Endothelial cell of umbilical vein (primary cell): Measurements from ENCODE around the gene DDX10. TPM values are rescaled to one million over a fixed set of nuclear protein-coding genes. Genes with fewer than 3 reads are reported as not detected.

Source experiments
- BruUV-seq: library from RNA; stranded (reverse); fragments of 400-500 nt; replicated peaks from 2 replicates; lab custom pipeline; 2021; lab: Mats Ljungman, UMichigan
- CTCF ChIA-PET: fragments of 300-600, 350-600 bp; sonication (Branson Sonifier 250); formaldehyde crosslinking; loops from one replicate; lab custom pipeline; 2021; ENCODE audit warnings: antibody characterized with exemption, inconsistent platforms; lab: Charles Lee
- POLR2A ChIA-PET: fragments of 300-600, 350-600 bp; sonication (Branson Sonifier 250); formaldehyde crosslinking; loops from one replicate; lab custom pipeline; 2021; ENCODE audit warnings: antibody characterized with exemption, inconsistent platforms; lab: Charles Lee
- DNase-seq: peaks from one replicate; pipeline ENCODE4 v3.0.0-alpha.2; 2011; ENCODE audit warnings: low read depth, low spot score
- FAIRE-seq: peaks from 2 replicates; lab custom pipeline; 2011; peaks lifted over from hg19 to GRCh38; lab: Jason Lieb, UNC
- H2AFZ ChIP-seq: 2 replicates; pipeline ENCODE4 v1.6.0; 2012; ENCODE audit warnings: low read depth, low read length, control low read depth, inconsistent platforms
- H3K27ac ChIP-seq: 2 replicates; pipeline ENCODE4 v1.5.1; 2011; ENCODE audit warnings: low read depth, mild to moderate bottlenecking, control low read depth, low read length, moderate library complexity; ENCODE audit not compliant: insufficient read depth
- H3K27me3 ChIP-seq, 2 experiments: 2 replicates each; pipeline versions ENCODE4 v1.6.0 to v1.6.1; 2011; ENCODE audit warnings: low read length in 2 of 2, mixed read lengths in 1 of 2; ENCODE audit not compliant: control insufficient read depth in 2 of 2, insufficient read depth in 2 of 2
- H3K36me3 ChIP-seq, 2 experiments: 2 replicates in 1 of 2; 3 replicates in 1 of 2; pipeline ENCODE4 v1.5.1; 2011; ENCODE audit warnings: low read length in 2 of 2, mild to moderate bottlenecking in 1 of 2, moderate library complexity in 1 of 2; ENCODE audit not compliant: control insufficient read depth in 2 of 2, insufficient read depth in 2 of 2; ENCODE audit errors: extremely low read depth in 1 of 2
- H3K4me1 ChIP-seq: 3 replicates; pipeline ENCODE4 v1.5.1; 2011; ENCODE audit warnings: mild to moderate bottlenecking, low read length; ENCODE audit not compliant: control insufficient read depth, insufficient read depth; ENCODE audit errors: extremely low read depth
- H3K4me2 ChIP-seq: 2 replicates; pipeline ENCODE4 v1.6.1; 2011; ENCODE audit warnings: low read length, control low read depth, mixed read lengths; ENCODE audit not compliant: insufficient read depth
- H3K4me3 ChIP-seq, 3 experiments: fragments of 200-600 bp in 1 of 3; sonication (generic), shearing (Covaris generic) in 1 of 3; replicated peaks in 1 of 3; 2 replicates each; pipeline ENCODE4 v1.5.1; 2011 to 2016; ENCODE audit warnings: control low read depth in 3 of 3, low read length in 3 of 3, mild to moderate bottlenecking in 2 of 3, inconsistent platforms in 1 of 3, low read depth in 1 of 3, moderate library complexity in 1 of 3; ENCODE audit not compliant: insufficient read depth in 1 of 3
- H3K79me2 ChIP-seq: 2 replicates; pipeline ENCODE4 v1.6.0; 2012; ENCODE audit warnings: low read length, inconsistent platforms; ENCODE audit not compliant: control insufficient read depth, insufficient read depth
- H3K9ac ChIP-seq: replicated peaks from 2 replicates; pipeline ENCODE3; 2011; ENCODE audit warnings: low read length, control low read depth; ENCODE audit not compliant: insufficient read depth; ENCODE audit errors: extremely low read depth
- H3K9me1 ChIP-seq: replicated peaks from 3 replicates; pipeline ENCODE4 v1.6.0; 2011; ENCODE audit warnings: mild to moderate bottlenecking, low read length; ENCODE audit not compliant: control insufficient read depth, insufficient read depth; ENCODE audit errors: extremely low read depth
- H3K9me3 ChIP-seq: replicated peaks from 2 replicates; pipeline ENCODE4 v1.5.1; 2012; ENCODE audit warnings: low read length, inconsistent platforms; ENCODE audit not compliant: control insufficient read depth, insufficient read depth
- H4K20me1 ChIP-seq: replicated peaks from 2 replicates; pipeline ENCODE3; 2011; ENCODE audit warnings: mild to moderate bottlenecking, low read length; ENCODE audit not compliant: control insufficient read depth, insufficient read depth; ENCODE audit errors: extremely low read depth
- EZH2 ChIP-seq: IDR thresholded peaks from 2 replicates; pipeline ENCODE4 v1.6.1; 2012; ENCODE audit warnings: borderline replicate concordance, low read depth, mild to moderate bottlenecking, moderate library complexity, low read length, inconsistent platforms; ENCODE audit not compliant: severe bottlenecking
- FOS ChIP-seq: IDR thresholded peaks from 2 replicates; pipeline ENCODE4 v1.6.1; 2011; ENCODE audit warnings: mild to moderate bottlenecking, low read length, moderate library complexity, borderline replicate concordance; ENCODE audit not compliant: insufficient read depth
- GATA2 ChIP-seq: IDR thresholded peaks from 2 replicates; pipeline ENCODE4 v1.7.0; 2011; ENCODE audit warnings: low read depth, mild to moderate bottlenecking, moderate library complexity, mixed read lengths, low read length; ENCODE audit not compliant: insufficient read length, insufficient read depth
- JUN ChIP-seq: IDR thresholded peaks from 2 replicates; pipeline ENCODE4 v1.6.1; 2011; ENCODE audit warnings: borderline replicate concordance, low read depth; ENCODE audit not compliant: insufficient read length, insufficient read depth
- MYC ChIP-seq: IDR thresholded peaks from one replicate; pipeline ENCODE4 v1.6.1; 2011; ENCODE audit warnings: mild to moderate bottlenecking, low read depth, low read length
- POLR2A ChIP-seq: IDR thresholded peaks from 2 replicates; pipeline ENCODE4 v1.6.1; 2012; ENCODE audit warnings: low read depth, mild to moderate bottlenecking, control low read depth, low read length
- POLR2AphosphoS5 ChIP-seq: IDR thresholded peaks from 2 replicates; pipeline ENCODE4 v1.6.1; 2012; ENCODE audit warnings: low read depth, mild to moderate bottlenecking, control low read depth, low read length, moderate library complexity; ENCODE audit not compliant: insufficient read depth
- dilution Hi-C: fragments of 300-500 bp; cut with MboI; formaldehyde crosslinking; loops from one replicate; pipeline ENCODE4 v1.15.0; 2019; ENCODE audit warnings: low sequenced_read_pairs; ENCODE audit not compliant: extremely low pct_ligation_motif_present
- intact Hi-C: fragments of 100-400 bp; cut with micrococcal nuclease; formaldehyde crosslinking; loops from one replicate; pipeline ENCODE4 v1.10.0; 2022
- polyA plus RNA-seq, 4 experiments: library from polyadenylated mRNA; depleted of rRNA in 3 of 4; stranded (reverse) in 3 of 4; unstranded in 1 of 4; fragments of >200 nt; gene quantifications; 2 replicates each; pipeline versions ENCODE4 v1.2.1 to v1.2.3, GENCODE V29; 2011 to 2012; ENCODE audit warnings: missing spikeins in 1 of 4
- total RNA-seq: library from RNA; stranded (reverse); gene quantifications from 2 replicates; pipeline ENCODE4 v1.2.3, GENCODE V29; 2021
- TF ChIP-seq, protein P1 (sequence below): IDR thresholded peaks from 2 replicates; pipeline ENCODE4 v1.6.1; 2011; ENCODE audit not compliant: insufficient read depth, insufficient read length
- TF ChIP-seq, protein P2 (sequence below), 2 donors: IDR thresholded peaks; 1 replicate in 1 of 2; 2 replicates in 1 of 2; pipeline ENCODE4 v1.5.1; 2011; ENCODE audit warnings: low read length in 2 of 2, mild to moderate bottlenecking in 2 of 2, moderate library complexity in 2 of 2, control low read depth in 1 of 2, inconsistent platforms in 1 of 2, low read depth in 1 of 2; ENCODE audit not compliant: insufficient read depth in 1 of 2; ENCODE audit errors: extremely low read depth in 1 of 2

The DDX10 gene
- total and polyA plus RNA-seq, 2 donors (not counting 3 experiments of a cell fraction or from before 2014, with no cell fraction given) = 29.8 to 35.2 TPM

DNA sequence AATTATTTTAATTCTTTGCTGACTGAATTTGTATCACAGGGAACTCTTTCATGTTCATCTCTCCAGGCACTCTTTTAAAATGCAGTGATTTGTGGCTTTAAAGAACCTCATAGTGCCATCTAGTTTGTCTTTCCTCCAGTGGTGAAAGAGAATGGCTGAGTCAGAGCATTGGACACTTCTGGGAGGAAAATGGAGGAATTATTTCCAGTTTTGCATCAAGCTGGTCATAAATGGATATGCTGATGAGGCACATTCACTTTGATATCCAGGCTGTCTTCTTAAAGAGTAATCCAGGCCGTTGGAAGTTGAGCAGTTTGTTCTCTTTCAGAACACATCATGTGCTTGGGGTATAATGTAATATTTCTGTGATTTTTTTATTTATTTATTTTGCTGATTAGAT is 273.7 kb downstream of the DDX10 start:
- intact Hi-C loops = no loop called here

More for the DNA sequence above, 273.7 kb downstream of the DDX10 start:
- no TSS peak for BruUV-seq
- Histone ChIP-seq H3K27ac (no peak overlapping the region), H2AFZ (no peak overlapping the region), H3K36me3 (no peaks in the 10 kb centered on the region), H3K9ac (no peak overlapping the region), H4K20me1 (no peaks in the 10 kb centered on the region), H3K9me3 (no peaks in the 10 kb centered on the region), H3K4me1 (no peaks in the 10 kb centered on the region), H3K4me2 (no peak overlapping the region), H3K79me2 (no peaks in the 10 kb centered on the region), H3K9me1 (no peaks in the 10 kb centered on the region), H3K4me3 (no peak overlapping the region), H3K27me3 (no peaks in the 10 kb centered on the region)
- ChIA-PET POLR2A (no interaction called here), CTCF (interaction anchor here (1.0 kb wide), 1 partner anchor 14 kb away, joined by 4 read pairs; no protein-coding TSS in a partner anchor)
- dilution Hi-C loops = no loop called here
- TF ChIP-seq, protein P1, sequence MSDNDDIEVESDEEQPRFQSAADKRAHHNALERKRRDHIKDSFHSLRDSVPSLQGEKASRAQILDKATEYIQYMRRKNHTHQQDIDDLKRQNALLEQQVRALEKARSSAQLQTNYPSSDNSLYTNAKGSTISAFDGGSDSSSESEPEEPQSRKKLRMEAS = no peak
- TF ChIP-seq, protein P2, sequence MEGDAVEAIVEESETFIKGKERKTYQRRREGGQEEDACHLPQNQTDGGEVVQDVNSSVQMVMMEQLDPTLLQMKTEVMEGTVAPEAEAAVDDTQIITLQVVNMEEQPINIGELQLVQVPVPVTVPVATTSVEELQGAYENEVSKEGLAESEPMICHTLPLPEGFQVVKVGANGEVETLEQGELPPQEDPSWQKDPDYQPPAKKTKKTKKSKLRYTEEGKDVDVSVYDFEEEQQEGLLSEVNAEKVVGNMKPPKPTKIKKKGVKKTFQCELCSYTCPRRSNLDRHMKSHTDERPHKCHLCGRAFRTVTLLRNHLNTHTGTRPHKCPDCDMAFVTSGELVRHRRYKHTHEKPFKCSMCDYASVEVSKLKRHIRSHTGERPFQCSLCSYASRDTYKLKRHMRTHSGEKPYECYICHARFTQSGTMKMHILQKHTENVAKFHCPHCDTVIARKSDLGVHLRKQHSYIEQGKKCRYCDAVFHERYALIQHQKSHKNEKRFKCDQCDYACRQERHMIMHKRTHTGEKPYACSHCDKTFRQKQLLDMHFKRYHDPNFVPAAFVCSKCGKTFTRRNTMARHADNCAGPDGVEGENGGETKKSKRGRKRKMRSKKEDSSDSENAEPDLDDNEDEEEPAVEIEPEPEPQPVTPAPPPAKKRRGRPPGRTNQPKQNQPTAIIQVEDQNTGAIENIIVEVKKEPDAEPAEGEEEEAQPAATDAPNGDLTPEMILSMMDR (IDR thresholded peaks at IDR 0.05; ENCODE audit: extremely low read depth in 1 of 2, insufficient read depth in 1 of 2, low read depth in 1 of 2, low read length in 2 of 2) = no peak
- TF ChIP-seq JUN (no peak), POLR2A (no peak), MYC (no peak), FOS (no peak), EZH2 (no peak), POLR2AphosphoS5 (no peak), GATA2 (no peak)
- FAIRE-seq (no peak), DNase-seq (no peak)
